Esophagus muscularis mucosa (tissue), 3 donors: ENCODE data around the gene NBEA.

Experiments
- CTCF ChIP-seq, 3 experiments: fragments of 200-600 bp in 2 of 3; fragments of 450-650 bp in 1 of 3; sonication (generic) in 2 of 3; IDR thresholded peaks; one replicate each; pipeline ENCODE4 v1.5.1; 2017 to 2019; ENCODE audit warnings: antibody characterized with exemption in 3 of 3, mild to moderate bottlenecking in 2 of 3, moderate library complexity in 1 of 3
- POLR2A ChIP-seq: fragments of 450-650 bp; IDR thresholded peaks from one replicate; pipeline ENCODE4 v1.6.1; 2017; ENCODE audit warnings: antibody characterized with exemption, moderate library complexity, mild to moderate bottlenecking, low read depth
- POLR2AphosphoS5 ChIP-seq, 2 donors: sonication (generic); formaldehyde crosslinking; IDR thresholded peaks; one replicate each; pipeline ENCODE4 v1.6.1; 2017; ENCODE audit warnings: antibody characterized with exemption in 2 of 2

- no peak for TF ChIP-seq CTCF (IDR thresholded peaks at IDR 0.05)
- TF ChIP-seq POLR2A, result no peak
- no peak for TF ChIP-seq POLR2AphosphoS5 (IDR thresholded peaks at IDR 0.05)
Measured at GRCh38 chr13:34944274-34944634, 2.2 kb downstream of the NBEA start.
